ENCODE measurements around the gene PNPLA8. TPM values are rescaled to one million over a fixed set of nuclear protein-coding genes. Genes with fewer than 3 reads are reported as not detected.

The PNPLA8 gene
- total RNA-seq, 2 experiments from 2014 or later, result 14.1 to 14.2 TPM

DNA sequence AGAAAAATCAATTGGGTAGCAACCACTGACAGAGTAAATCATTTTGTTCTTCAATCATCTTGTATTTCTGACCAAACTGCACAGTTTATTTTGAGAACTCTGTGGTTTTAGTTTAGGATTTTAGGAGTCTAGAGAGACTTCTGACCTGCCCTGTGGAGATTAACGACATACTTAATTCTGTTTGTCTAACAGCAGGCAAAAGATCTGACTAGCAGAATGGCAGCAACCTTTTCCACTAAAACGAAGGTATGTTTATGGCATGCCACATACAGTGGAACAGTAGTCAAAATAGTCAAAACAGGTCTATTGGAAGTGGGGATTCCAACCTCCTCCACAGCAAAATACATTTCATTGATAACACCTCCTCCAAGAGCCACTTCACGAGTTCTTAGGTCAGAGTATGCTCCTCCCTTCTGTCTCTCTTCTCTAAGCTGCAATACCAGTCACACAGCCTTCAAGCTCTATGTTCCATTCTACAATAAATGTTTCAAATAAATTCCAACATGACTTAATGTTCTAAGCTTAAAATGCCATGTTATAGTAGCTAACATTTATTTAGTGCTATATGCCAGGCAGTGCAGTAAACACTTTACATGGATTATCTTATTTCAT is 104.1 kb downstream of the PNPLA8 start:
- Mint-ChIP-seq H3K27me3 (peaks cover 18% of the 10 kb centered on the region), H3K36me3 (ENCODE audit: low read depth) (no peaks in the 10 kb centered on the region), H3K4me1 (peaks cover 7% of the 10 kb centered on the region), H3K9me3 (no peaks in the 10 kb centered on the region), H3K27ac (no peak overlapping the region), H3K4me3 (no peak overlapping the region)
- POLR2A ChIA-PET, result no interaction called here
- CTCF ChIA-PET, result no interaction called here
- no peak for DNase-seq

Other genes with a start within 250 kb of the PNPLA8 start
- gene NRCAM, start 69.7 kb downstream of the PNPLA8 start, total RNA-seq, result under 1 TPM; 0.12 to 0.46 TPM
- 10 to 100 TPM; 26.5 to 36.1 TPM for gene THAP5, start 43.6 kb upstream of the PNPLA8 start, total RNA-seq
- 10 to 100 TPM; 10.1 to 13.3 TPM for gene DNAJB9, start 43.7 kb upstream of the PNPLA8 start, total RNA-seq